VCaP (cell line): ENCODE data around the gene C15orf62.

Experiments
- H3K27ac ChIP-seq: fragments of 450-650 bp; 2 replicates; pipeline ENCODE4 v1.5.1; 2017
- CTCF ChIP-seq: fragments of 450-650 bp; conservative IDR thresholded peaks from 2 replicates; pipeline ENCODE4 v1.5.1; 2017; ENCODE audit warnings: mild to moderate bottlenecking, moderate library complexity

The C15orf62 gene

GRCh38 chr15:40737048-40737447 lies 32.7 kb upstream of the C15orf62 start:
- TF ChIP-seq CTCF = no peak
- H3K27ac ChIP-seq = peak overlapping the region; percentile 72

- H3K27ac ChIP-seq = no peak overlapping the region
- no peak for TF ChIP-seq CTCF
Measured at GRCh38 chr15:40739047-40739446, 30.7 kb upstream of the C15orf62 start.

GRCh38 chr15:40739854-40740253 lies 29.9 kb upstream of the C15orf62 start:
- TF ChIP-seq CTCF = 0 out of 2 replicates have a peak, but pooled peaks have one; percentile 13
- H3K27ac ChIP-seq = no peak overlapping the region

GRCh38 chr15:40743485-40743901 lies 26.3 kb upstream of the C15orf62 start:
- H3K27ac ChIP-seq = no peak overlapping the region
- no peak for TF ChIP-seq CTCF

GRCh38 chr15:40743921-40744814 lies 25.6 kb upstream of the C15orf62 start:
- no peak overlapping the region for H3K27ac ChIP-seq
- TF ChIP-seq CTCF = no peak

GRCh38 chr15:40744815-40745152 lies 25.0 kb upstream of the C15orf62 start:
- H3K27ac ChIP-seq = no peak overlapping the region
- TF ChIP-seq CTCF = no peak

GRCh38 chr15:40746916-40747418 lies 22.8 kb upstream of the C15orf62 start:
- H3K27ac ChIP-seq = no peak overlapping the region
- no peak for TF ChIP-seq CTCF
